ENCODE measurements around the gene EBF3.

The EBF3 gene

GRCh38 chr10:129849853-129850252 is 114.2 kb downstream of the EBF3 start:
- DNase-seq: no peak

GRCh38 chr10:129849452-129849750 is 114.7 kb downstream of the EBF3 start:
- DNase-seq: no peak

GRCh38 chr10:129848696-129849451 is 115.2 kb downstream of the EBF3 start:
- no peak for DNase-seq

- DNase-seq: no peak
These were observed 116.2 kb downstream of the EBF3 start for GRCh38 chr10:129847741-129848483.

GRCh38 chr10:129846991-129847391 is 117.1 kb downstream of the EBF3 start:
- DNase-seq: no peak

- no peak for DNase-seq
These were observed 118.8 kb downstream of the EBF3 start for GRCh38 chr10:129845111-129845753.

- no peak for DNase-seq
These were observed 119.8 kb downstream of the EBF3 start for GRCh38 chr10:129844216-129844766.

GRCh38 chr10:129843702-129844101 is 120.4 kb downstream of the EBF3 start:
- no peak for DNase-seq

GRCh38 chr10:129843131-129843541 is 120.9 kb downstream of the EBF3 start:
- no peak for DNase-seq

- DNase-seq: no peak
These were observed 122.0 kb downstream of the EBF3 start for GRCh38 chr10:129842031-129842430.

GRCh38 chr10:129841590-129841989 is 122.5 kb downstream of the EBF3 start:
- no peak for DNase-seq

- DNase-seq: no peak
These were observed 123.0 kb downstream of the EBF3 start for GRCh38 chr10:129841071-129841470.

GRCh38 chr10:129840196-129840590 is 123.9 kb downstream of the EBF3 start:
- DNase-seq: no peak

GRCh38 chr10:129839285-129840195 is 124.5 kb downstream of the EBF3 start:
- no peak for DNase-seq

- no peak for DNase-seq
These were observed 125.3 kb downstream of the EBF3 start for GRCh38 chr10:129838794-129839193.

GRCh38 chr10:129837909-129838582 is 126.0 kb downstream of the EBF3 start:
- DNase-seq: no peak

GRCh38 chr10:129836253-129836652 is 127.8 kb downstream of the EBF3 start:
- no peak for DNase-seq

GRCh38 chr10:129833994-129834739 is 129.9 kb downstream of the EBF3 start:
- DNase-seq: no peak

GRCh38 chr10:129833468-129833950 is 130.6 kb downstream of the EBF3 start:
- DNase-seq: no peak

GRCh38 chr10:129832573-129833467 is 131.3 kb downstream of the EBF3 start:
- DNase-seq: no peak

All from amniotic stem cell (primary cell).